LNCaP clone FGC (cell line): ENCODE results near the gene ABHD16A.
A peak's percentile ranks its signal among the peaks of the same experiment; 100 is the strongest.

Source experiments
- DNase-seq: peaks from one replicate; pipeline ENCODE4 v3.0.0-alpha.2; 2011; ENCODE audit warnings: low read depth
- H3K4me3 ChIP-seq: 2 replicates; pipeline ENCODE4 v1.5.1; 2011; ENCODE audit warnings: mild to moderate bottlenecking, low read depth, low read length, control low read depth
- TF ChIP-seq, protein P1 (sequence below): IDR thresholded peaks from 2 replicates; pipeline ENCODE4 v1.5.1; 2012; ENCODE audit warnings: mild to moderate bottlenecking; ENCODE audit not compliant: control insufficient read depth, insufficient read depth; ENCODE audit errors: extremely low read depth

ABHD16A gene

DNA sequence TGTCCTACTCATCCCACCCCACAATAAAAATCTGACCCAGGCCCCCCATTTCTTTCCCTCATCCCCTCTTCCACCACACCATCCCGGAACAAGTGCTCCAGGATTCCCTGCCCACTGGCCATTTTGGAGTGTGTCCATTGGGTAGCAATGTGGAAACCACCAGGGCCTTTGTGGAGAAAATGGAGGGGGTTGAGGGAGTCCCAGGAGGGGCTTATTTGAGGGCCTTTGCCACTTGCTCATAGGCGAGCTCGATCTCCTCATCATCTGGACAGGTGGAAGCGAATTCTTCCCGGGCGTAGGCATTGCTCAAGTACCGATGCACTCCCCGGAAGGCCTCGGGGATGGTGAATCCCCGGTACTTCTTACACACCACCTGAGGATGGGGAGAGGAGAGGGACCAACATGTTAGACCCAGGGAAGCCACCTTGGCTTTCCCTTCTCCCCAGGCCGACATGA, 27.5 kb upstream of the ABHD16A start:
- TF ChIP-seq, protein P1, sequence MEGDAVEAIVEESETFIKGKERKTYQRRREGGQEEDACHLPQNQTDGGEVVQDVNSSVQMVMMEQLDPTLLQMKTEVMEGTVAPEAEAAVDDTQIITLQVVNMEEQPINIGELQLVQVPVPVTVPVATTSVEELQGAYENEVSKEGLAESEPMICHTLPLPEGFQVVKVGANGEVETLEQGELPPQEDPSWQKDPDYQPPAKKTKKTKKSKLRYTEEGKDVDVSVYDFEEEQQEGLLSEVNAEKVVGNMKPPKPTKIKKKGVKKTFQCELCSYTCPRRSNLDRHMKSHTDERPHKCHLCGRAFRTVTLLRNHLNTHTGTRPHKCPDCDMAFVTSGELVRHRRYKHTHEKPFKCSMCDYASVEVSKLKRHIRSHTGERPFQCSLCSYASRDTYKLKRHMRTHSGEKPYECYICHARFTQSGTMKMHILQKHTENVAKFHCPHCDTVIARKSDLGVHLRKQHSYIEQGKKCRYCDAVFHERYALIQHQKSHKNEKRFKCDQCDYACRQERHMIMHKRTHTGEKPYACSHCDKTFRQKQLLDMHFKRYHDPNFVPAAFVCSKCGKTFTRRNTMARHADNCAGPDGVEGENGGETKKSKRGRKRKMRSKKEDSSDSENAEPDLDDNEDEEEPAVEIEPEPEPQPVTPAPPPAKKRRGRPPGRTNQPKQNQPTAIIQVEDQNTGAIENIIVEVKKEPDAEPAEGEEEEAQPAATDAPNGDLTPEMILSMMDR = no peak
- H3K4me3 ChIP-seq = no peak overlapping the region
- no peak for DNase-seq

- DNase-seq = no peak
- peak overlapping the region; percentile 85 for H3K4me3 ChIP-seq
- TF ChIP-seq, protein P1 = 0 out of 2 replicates have a peak, but pooled peaks have one; percentile 6
These were observed 27.0 kb upstream of the ABHD16A start for GRCh38 chr6:31729979-31730630.

DNA sequence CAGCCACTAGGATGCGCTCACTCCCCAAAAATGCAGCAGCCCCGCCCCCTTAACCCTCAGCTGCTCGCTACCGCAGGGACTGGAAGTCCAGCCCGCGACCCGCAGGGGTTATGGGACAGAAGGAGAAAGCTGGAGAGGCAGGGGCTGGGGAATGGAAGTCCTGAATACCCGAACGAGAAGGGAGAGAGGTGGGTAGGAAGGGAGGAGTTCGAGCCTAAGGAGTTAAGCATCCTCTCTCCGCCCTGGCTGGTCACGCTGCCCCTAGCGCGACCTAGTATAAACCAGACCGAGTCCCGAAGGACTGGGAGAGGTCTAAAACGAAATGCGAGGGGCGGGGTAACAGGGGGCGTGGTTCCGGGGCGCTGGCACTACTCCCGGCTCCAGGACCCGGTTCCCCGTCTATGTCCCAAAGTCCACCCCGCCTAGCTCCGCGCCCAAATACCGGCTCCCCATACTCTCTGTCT, 26.4 kb upstream of the ABHD16A start:
- TF ChIP-seq, protein P1 = peak; percentile 69
- peak overlapping the region; percentile 85 for H3K4me3 ChIP-seq
- peak; percentile 58 for DNase-seq

DNA sequence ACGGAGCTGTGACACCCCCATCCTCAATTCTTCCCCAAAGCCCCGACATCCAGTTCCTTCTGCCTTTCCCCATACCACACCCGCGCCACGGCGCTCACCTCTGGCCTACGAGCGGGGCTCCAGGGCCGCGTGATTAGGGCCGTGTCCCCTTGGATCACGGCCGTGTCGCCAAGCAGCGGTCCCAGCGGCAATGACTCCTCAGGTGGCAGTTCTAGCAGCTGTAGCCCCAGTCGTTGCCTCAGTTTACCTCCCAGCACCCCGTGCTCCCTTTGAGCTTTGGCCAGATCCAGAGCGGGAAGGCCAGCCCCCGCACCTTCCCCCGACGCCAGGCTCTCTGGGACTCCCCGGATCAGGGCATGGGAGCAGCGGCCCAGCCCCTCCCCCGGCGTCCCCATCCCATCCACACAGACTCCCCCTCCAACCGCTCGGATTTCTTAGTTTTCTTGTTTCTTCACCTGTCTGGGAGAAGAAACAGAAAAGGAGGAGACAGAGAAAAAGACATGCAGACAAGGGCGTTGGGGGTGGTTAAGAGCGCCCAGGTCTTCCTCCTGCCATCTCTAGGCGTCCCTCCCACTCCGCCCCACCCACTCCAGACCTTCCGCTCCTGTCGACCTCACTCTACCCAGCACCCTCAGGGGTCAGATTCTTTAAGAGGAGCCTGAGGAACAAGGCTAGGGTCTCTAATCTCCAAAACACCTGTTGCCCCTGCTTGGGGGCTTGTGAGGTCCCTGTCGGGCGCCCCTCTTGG, 25.8 kb upstream of the ABHD16A start, which contains the start of gene DDAH2:
TSS of gene DDAH2 (minus strand) at position 533 of the 748 bp plus-strand sequence. CDS start at position 395, 138 bp downstream.
- peak within 1 kb of the TSS; percentile 85 for H3K4me3 ChIP-seq
- DNase-seq = no peak
- TF ChIP-seq, protein P1 = no peak

GRCh38 chr6:31727717-31728671, 24.9 kb upstream of the ABHD16A start:
- no peak for DNase-seq
- TF ChIP-seq, protein P1 = no peak
- H3K4me3 ChIP-seq = no peak overlapping the region; the same call in 1 of the 2 replicates

DNA sequence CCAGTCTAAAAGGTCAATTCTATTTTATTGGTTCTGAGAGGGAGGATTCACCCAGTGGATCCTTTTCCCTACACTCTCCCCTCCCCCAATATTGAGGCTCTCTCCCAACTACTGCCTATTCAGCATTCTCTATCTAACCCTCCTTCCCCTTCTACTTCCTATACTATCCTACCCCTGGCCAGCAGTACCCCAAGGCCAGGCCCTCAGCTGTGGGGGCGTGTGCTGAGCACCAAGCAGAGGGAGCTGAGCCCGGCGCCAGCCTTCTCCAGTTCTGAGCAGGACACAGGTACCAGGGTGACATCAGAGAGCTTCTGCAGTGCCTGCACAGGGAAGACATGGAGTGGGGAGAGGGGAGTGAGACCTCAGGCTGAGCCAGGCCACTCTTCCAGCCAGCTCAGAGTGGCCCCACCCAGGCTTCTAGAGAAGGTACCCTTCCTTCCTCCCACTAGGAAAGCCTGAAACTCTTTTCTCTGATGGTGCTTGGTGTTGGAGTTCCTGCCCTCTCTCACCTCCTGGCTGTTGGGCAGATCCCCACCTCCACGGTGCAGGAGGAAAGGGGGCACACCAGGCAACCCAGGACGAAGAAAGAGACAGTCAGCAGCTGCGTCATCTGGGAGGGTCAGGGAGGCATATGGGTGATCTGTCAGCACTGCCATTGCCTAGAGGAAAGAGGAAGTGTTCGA, 24.1 kb upstream of the ABHD16A start:
- TF ChIP-seq, protein P1 = no peak
- H3K4me3 ChIP-seq = no peak overlapping the region
- no peak for DNase-seq
